ENCODE results near the gene GRM1. TPM values are rescaled to one million over a fixed set of nuclear protein-coding genes. Genes with fewer than 3 reads are reported as not detected.

GRM1 gene
- total and polyA plus RNA-seq, 7 experiments from 2014 or later = not detected

DNA sequence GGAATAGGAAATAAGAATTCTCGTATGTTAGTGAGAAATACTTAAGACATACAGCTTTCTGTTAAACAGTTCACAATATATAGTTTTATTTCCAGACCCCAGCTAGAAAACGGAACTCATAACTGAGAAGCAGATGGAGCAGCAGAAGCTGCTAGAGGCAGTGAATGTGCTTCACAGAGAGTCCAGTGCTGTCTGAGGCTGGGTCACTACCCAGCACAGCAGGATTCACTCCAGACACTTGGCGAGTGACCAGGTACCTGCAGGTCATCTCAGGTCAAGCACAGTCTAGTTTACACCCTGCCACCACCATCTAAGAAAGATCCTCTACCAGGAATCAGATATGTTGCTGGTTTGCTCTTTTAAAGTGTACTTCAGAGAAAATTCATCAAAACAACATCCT is 271.7 kb downstream of the GRM1 start:
- peaks cover 0 to 12% (median 6%) of the 10 kb centered on the region in 5 donors for H3K27me3 Mint-ChIP-seq
- intact Hi-C loops (cut with micrococcal nuclease) = no loop called here
- no peaks in the 10 kb centered on the region for H3K36me3 ChIP-seq (ENCODE audit: control insufficient read depth in 2 of 3, insufficient read depth in 3 of 3, low read length in 3 of 3)
- ChIA-PET POLR2A (no interaction called here), CTCF (no interaction called here)
- H3K36me3 Mint-ChIP-seq = no peaks in the 10 kb centered on the region
- ATAC-seq (no peak), DNase-seq (no peak)
- no peaks in the 10 kb centered on the region for H3K4me1 Mint-ChIP-seq
- H3K9me3 Mint-ChIP-seq = peaks cover 0 to 3% (median 0%) of the 10 kb centered on the region in 11 donors
- H3K27me3 ChIP-seq (ENCODE audit: control insufficient read depth in 2 of 2, insufficient read depth in 2 of 2, low read length in 2 of 2) = no peaks in the 10 kb centered on the region
- no peak overlapping the region for H3K4me3 ChIP-seq (ENCODE audit: low read length)
- no peak overlapping the region for H3K27ac ChIP-seq (ENCODE audit: low read depth, low read length)
- no peak overlapping the region for H3K27ac Mint-ChIP-seq
- no peaks in the 10 kb centered on the region for H3K9me3 ChIP-seq (ENCODE audit: control insufficient read depth in 2 of 3, low read length in 3 of 3)
- no peak overlapping the region for H3K4me3 Mint-ChIP-seq
- no peaks in the 10 kb centered on the region for H3K4me1 ChIP-seq (ENCODE audit: control insufficient read depth in 2 of 2, insufficient read depth in 2 of 2, low read length in 2 of 2)

DNA sequence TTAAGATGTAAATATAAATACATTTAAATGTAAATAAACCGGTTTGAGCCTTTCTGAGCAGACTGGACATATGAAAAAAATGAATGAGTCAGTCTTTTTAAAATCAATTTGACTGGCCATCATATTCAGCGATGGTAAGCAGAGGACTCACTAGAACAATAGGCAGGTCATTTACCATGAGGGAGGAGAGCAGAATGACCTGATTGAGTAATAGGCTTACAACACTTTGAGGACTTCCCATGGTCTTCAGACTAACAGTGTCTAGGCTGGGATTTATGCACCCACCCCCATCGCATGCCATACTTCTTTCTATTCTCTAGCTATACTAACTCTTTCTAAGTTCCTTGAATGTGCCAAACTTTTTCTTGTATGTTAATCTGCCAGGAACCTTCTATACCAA is 272.9 kb downstream of the GRM1 start:
- H3K27me3 Mint-ChIP-seq = peaks cover 0 to 12% (median 6%) of the 10 kb centered on the region in 5 donors
- Histone ChIP-seq H3K27ac (ENCODE audit: low read depth, low read length) (no peak overlapping the region), H3K4me1 (ENCODE audit: control insufficient read depth in 2 of 2, insufficient read depth in 2 of 2, low read length in 2 of 2) (no peaks in the 10 kb centered on the region), H3K9me3 (ENCODE audit: control insufficient read depth in 2 of 3, low read length in 3 of 3) (no peaks in the 10 kb centered on the region), H3K27me3 (ENCODE audit: control insufficient read depth in 2 of 2, insufficient read depth in 2 of 2, low read length in 2 of 2) (no peaks in the 10 kb centered on the region), H3K4me3 (ENCODE audit: low read length) (no peak overlapping the region), H3K36me3 (ENCODE audit: control insufficient read depth in 2 of 3, insufficient read depth in 3 of 3, low read length in 3 of 3) (no peaks in the 10 kb centered on the region)
- intact Hi-C loops (cut with micrococcal nuclease) = no loop called here
- no peaks in the 10 kb centered on the region for H3K4me1 Mint-ChIP-seq
- CTCF ChIA-PET = no interaction called here
- no peak overlapping the region for H3K27ac Mint-ChIP-seq
- POLR2A ChIA-PET = no interaction called here
- DNase-seq (no peak), ATAC-seq (no peak)
- no peaks in the 10 kb centered on the region for H3K36me3 Mint-ChIP-seq
- no peak overlapping the region for H3K4me3 Mint-ChIP-seq
- peaks cover 0 to 3% (median 0%) of the 10 kb centered on the region in 11 donors for H3K9me3 Mint-ChIP-seq

DNA sequence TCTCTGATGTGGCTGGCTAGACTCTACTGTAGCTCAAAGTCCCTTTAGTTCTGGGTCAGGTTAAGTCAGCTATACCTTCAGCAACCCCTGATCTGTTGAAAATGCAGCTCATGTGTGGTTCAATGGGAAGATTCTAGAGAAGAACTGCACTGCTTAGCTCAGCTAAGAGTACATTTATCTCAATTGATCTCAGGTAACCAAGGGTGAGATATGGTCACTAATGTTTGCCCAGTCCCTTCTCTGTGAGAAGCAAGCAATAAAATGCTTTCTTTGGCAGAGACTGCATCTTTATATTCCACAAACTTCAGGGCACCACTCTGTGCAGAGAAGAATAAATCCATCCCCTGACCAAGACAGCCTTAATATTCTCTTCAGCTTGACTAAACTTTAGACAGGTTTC is 274.1 kb downstream of the GRM1 start:
- Histone ChIP-seq H3K27ac (ENCODE audit: low read depth, low read length) (no peak overlapping the region), H3K27me3 (ENCODE audit: control insufficient read depth in 2 of 2, insufficient read depth in 2 of 2, low read length in 2 of 2) (no peaks in the 10 kb centered on the region), H3K9me3 (ENCODE audit: control insufficient read depth in 2 of 3, low read length in 3 of 3) (no peaks in the 10 kb centered on the region), H3K4me3 (ENCODE audit: low read length) (no peak overlapping the region), H3K4me1 (ENCODE audit: control insufficient read depth in 2 of 2, insufficient read depth in 2 of 2, low read length in 2 of 2) (no peaks in the 10 kb centered on the region), H3K36me3 (ENCODE audit: control insufficient read depth in 2 of 3, insufficient read depth in 3 of 3, low read length in 3 of 3) (no peaks in the 10 kb centered on the region)
- no peaks in the 10 kb centered on the region for H3K36me3 Mint-ChIP-seq
- H3K27me3 Mint-ChIP-seq = peaks cover 0 to 12% (median 6%) of the 10 kb centered on the region in 5 donors
- H3K4me3 Mint-ChIP-seq = no peak overlapping the region
- H3K9me3 Mint-ChIP-seq = peaks cover 0 to 3% (median 0%) of the 10 kb centered on the region in 11 donors
- CTCF ChIA-PET = interaction anchor here (0.6 kb wide), 1 partner anchor 89 kb away, joined by 3 read pairs; no protein-coding TSS in a partner anchor
- POLR2A ChIA-PET = interaction anchor here (0.5 kb wide), 1 partner anchor 61 kb away, joined by 3 read pairs; no protein-coding TSS in a partner anchor
- ATAC-seq = no peak
- DNase-seq = no peak
- intact Hi-C loops (cut with micrococcal nuclease) = no loop called here
- no peaks in the 10 kb centered on the region for H3K4me1 Mint-ChIP-seq
- H3K27ac Mint-ChIP-seq = no peak overlapping the region

DNA sequence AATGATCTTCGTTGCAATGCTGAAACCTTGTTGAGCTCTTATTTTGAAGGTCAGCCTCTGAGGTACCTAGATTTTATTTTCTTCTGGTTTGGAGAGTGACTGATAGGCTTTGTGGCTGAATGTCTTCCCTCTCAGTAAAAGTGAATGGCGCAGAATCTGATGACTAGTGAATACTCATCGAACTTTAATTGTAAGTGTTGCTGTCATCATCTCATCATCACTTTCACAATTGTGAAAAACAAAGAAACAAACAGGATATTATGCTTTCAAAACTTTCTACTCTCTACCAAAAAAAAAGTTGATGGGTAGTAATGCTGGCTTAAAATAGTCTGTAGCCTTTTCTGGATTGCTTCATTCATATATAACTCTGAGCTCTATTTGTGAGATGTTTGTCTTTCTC is 275.3 kb downstream of the GRM1 start:
- POLR2A ChIA-PET = no interaction called here
- DNase-seq (no peak), ATAC-seq (no peak)
- CTCF ChIA-PET = no interaction called here
- Histone ChIP-seq H3K9me3 (ENCODE audit: control insufficient read depth in 2 of 3, low read length in 3 of 3) (no peaks in the 10 kb centered on the region), H3K36me3 (ENCODE audit: control insufficient read depth in 2 of 3, insufficient read depth in 3 of 3, low read length in 3 of 3) (no peaks in the 10 kb centered on the region), H3K4me1 (ENCODE audit: control insufficient read depth in 2 of 2, insufficient read depth in 2 of 2, low read length in 2 of 2) (no peaks in the 10 kb centered on the region), H3K27me3 (ENCODE audit: control insufficient read depth in 2 of 2, insufficient read depth in 2 of 2, low read length in 2 of 2) (no peaks in the 10 kb centered on the region), H3K27ac (ENCODE audit: low read depth, low read length) (no peak overlapping the region), H3K4me3 (ENCODE audit: low read length) (no peak overlapping the region)
- H3K27ac Mint-ChIP-seq = no peak overlapping the region
- intact Hi-C loops (cut with micrococcal nuclease) = no loop called here
- no peaks in the 10 kb centered on the region for H3K36me3 Mint-ChIP-seq
- peaks cover 0 to 12% (median 4%) of the 10 kb centered on the region in 5 donors for H3K27me3 Mint-ChIP-seq
- no peaks in the 10 kb centered on the region for H3K4me1 Mint-ChIP-seq
- H3K4me3 Mint-ChIP-seq = no peak overlapping the region
- peaks cover 0 to 3% (median 0%) of the 10 kb centered on the region in 11 donors for H3K9me3 Mint-ChIP-seq

DNA sequence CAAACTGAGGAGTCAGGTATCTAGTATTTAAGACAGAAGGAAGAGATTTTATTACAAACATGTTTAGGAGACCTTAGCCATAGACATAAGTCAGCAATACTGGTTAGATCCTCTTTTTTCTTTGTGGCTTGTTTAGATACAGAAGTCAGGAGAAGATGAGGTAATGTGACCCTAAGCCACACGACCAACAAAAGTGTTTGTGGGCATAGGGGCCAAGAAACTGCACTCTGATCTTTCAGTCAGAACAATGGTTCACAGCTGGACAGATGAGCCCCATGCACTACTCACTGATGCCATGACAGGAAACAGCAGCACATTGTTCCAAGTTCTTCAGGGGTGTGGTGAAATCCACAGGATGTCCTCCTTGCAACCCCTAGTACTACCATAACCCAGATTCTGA is 276.2 kb downstream of the GRM1 start:
- peaks cover 0 to 7% (median 4%) of the 10 kb centered on the region in 5 donors for H3K27me3 Mint-ChIP-seq
- Histone ChIP-seq H3K4me3 (ENCODE audit: low read length) (no peak overlapping the region), H3K27me3 (ENCODE audit: control insufficient read depth in 2 of 2, insufficient read depth in 2 of 2, low read length in 2 of 2) (no peaks in the 10 kb centered on the region), H3K27ac (ENCODE audit: low read depth, low read length) (no peak overlapping the region), H3K36me3 (ENCODE audit: control insufficient read depth in 2 of 3, insufficient read depth in 3 of 3, low read length in 3 of 3) (no peaks in the 10 kb centered on the region), H3K4me1 (ENCODE audit: control insufficient read depth in 2 of 2, insufficient read depth in 2 of 2, low read length in 2 of 2) (no peaks in the 10 kb centered on the region), H3K9me3 (ENCODE audit: control insufficient read depth in 2 of 3, low read length in 3 of 3) (no peaks in the 10 kb centered on the region)
- H3K36me3 Mint-ChIP-seq = no peaks in the 10 kb centered on the region
- no peak overlapping the region for H3K4me3 Mint-ChIP-seq
- H3K9me3 Mint-ChIP-seq = peaks cover 0 to 3% (median 0%) of the 10 kb centered on the region in 11 donors
- H3K4me1 Mint-ChIP-seq = no peaks in the 10 kb centered on the region
- intact Hi-C loops (cut with micrococcal nuclease) = no loop called here
- H3K27ac Mint-ChIP-seq = no peak overlapping the region
- ChIA-PET CTCF (no interaction called here), POLR2A (no interaction called here)
- ATAC-seq (peak; percentile 34), DNase-seq (no peak)

DNA sequence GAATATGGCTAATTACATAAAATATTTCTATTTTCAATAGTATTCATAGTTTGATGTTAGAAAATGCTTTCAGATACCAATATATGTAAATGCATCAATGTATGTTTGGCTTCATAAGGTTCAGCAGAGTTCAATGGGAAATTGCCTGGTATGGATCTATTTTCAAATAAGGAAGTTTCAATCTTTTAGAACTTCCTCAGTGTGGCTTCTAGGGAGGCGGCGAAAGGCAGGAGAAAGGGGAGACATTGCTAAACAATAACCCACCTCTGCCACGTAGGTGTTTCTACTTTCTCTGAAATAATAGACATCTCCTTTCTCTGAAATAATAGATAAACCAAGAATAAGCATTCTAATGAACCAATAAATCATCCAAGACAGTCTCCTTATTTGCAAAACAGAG is 277.1 kb downstream of the GRM1 start:
- ChIA-PET CTCF (no interaction called here), POLR2A (no interaction called here)
- no peak for ATAC-seq
- Histone ChIP-seq H3K27me3 (ENCODE audit: control insufficient read depth in 2 of 2, insufficient read depth in 2 of 2, low read length in 2 of 2) (no peaks in the 10 kb centered on the region), H3K9me3 (ENCODE audit: control insufficient read depth in 2 of 3, low read length in 3 of 3) (no peaks in the 10 kb centered on the region), H3K4me1 (ENCODE audit: control insufficient read depth in 2 of 2, insufficient read depth in 2 of 2, low read length in 2 of 2) (no peaks in the 10 kb centered on the region), H3K36me3 (ENCODE audit: control insufficient read depth in 2 of 3, insufficient read depth in 3 of 3, low read length in 3 of 3) (no peaks in the 10 kb centered on the region), H3K27ac (ENCODE audit: low read depth, low read length) (no peak overlapping the region), H3K4me3 (ENCODE audit: low read length) (no peak overlapping the region)
- Mint-ChIP-seq H3K36me3 (no peaks in the 10 kb centered on the region), H3K9me3 (peaks cover 0 to 3% (median 0%) of the 10 kb centered on the region in 11 donors), H3K4me3 (no peak overlapping the region), H3K27ac (no peak overlapping the region), H3K4me1 (no peaks in the 10 kb centered on the region), H3K27me3 (peaks cover 0 to 7% (median 4%) of the 10 kb centered on the region in 5 donors)
- intact Hi-C loops (cut with micrococcal nuclease) = no loop called here
- no peak for DNase-seq

DNA sequence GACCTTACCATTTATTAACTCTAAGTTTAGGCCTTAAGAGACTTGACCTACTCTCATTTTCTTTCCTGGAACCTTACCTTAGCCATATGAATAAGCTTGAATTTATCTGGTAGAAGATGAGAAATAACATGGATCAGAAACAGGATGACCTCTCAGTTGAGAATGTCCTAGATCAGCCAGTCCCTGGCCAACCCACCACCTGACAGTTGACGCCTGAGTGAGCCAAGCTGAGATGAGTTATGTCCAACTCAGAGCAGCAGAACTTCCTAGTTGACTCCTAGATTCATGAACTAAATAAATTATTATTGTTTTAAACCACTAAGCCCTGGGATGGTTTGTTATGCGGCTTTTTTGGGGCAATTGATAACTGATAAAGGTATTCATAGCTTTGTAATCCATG is 281.8 kb downstream of the GRM1 start:
- no peaks in the 10 kb centered on the region for H3K27me3 Mint-ChIP-seq
- Histone ChIP-seq H3K27ac (ENCODE audit: low read depth, low read length) (no peak overlapping the region), H3K9me3 (ENCODE audit: control insufficient read depth in 2 of 3, low read length in 3 of 3) (no peaks in the 10 kb centered on the region), H3K4me3 (ENCODE audit: low read length) (no peak overlapping the region), H3K36me3 (ENCODE audit: control insufficient read depth in 2 of 3, insufficient read depth in 3 of 3, low read length in 3 of 3) (no peaks in the 10 kb centered on the region), H3K27me3 (ENCODE audit: control insufficient read depth in 2 of 2, insufficient read depth in 2 of 2, low read length in 2 of 2) (no peaks in the 10 kb centered on the region), H3K4me1 (ENCODE audit: control insufficient read depth in 2 of 2, insufficient read depth in 2 of 2, low read length in 2 of 2) (no peaks in the 10 kb centered on the region)
- CTCF ChIA-PET = no interaction called here
- ATAC-seq (no peak), DNase-seq (no peak)
- H3K36me3 Mint-ChIP-seq = no peaks in the 10 kb centered on the region
- no peaks in the 10 kb centered on the region for H3K4me1 Mint-ChIP-seq
- intact Hi-C loops (cut with micrococcal nuclease) = no loop called here
- no peaks in the 10 kb centered on the region for H3K9me3 Mint-ChIP-seq
- POLR2A ChIA-PET = no interaction called here
- no peak overlapping the region for H3K4me3 Mint-ChIP-seq
- no peak overlapping the region for H3K27ac Mint-ChIP-seq
